Measurements from ENCODE around the gene CST3. TPM values are rescaled to one million over a fixed set of nuclear protein-coding genes. Genes with fewer than 3 reads are reported as not detected.

The CST3 gene
- total RNA-seq, 1 experiment from 2014 or later: 82.7 TPM

DNA sequence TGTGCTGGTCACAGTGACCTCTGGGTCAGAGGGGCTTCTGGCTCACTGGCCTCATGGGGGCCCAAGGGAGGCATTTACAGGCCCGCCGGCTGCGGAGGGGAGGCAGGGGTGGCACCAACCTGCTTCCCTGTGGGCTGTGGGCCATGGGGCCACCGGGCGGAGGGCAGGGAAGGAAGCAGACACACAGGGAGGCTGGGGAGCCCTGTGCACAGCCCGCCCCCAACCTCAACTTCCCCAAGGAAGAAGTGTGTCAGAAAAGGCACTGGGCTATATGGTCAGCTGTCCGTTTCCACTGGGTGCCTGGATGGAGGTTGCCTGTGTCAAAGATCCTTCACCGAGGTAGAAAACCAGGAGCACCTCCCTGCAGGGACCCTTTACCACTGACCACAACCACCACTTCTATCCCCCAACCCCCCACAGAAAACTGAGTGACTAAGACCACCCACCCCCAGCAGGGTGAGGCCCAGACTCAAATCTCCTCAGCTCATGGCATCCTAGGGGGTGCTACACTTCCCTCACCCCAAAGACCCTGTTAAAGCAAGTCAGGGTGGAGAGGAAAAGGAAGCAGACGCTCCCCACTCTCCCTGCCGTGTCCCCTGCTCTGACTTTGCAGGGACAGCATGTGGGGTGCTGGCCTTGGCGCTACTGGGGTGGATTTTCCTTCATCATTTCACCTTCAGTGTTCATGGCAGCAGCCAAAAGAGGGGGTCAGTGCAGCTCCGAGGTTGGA lies 5.6 kb downstream of the CST3 start:
- no peak overlapping the region for H3K4me3 ChIP-seq (ENCODE audit: low read depth, low read length, poor library complexity, severe bottlenecking)

DNA sequence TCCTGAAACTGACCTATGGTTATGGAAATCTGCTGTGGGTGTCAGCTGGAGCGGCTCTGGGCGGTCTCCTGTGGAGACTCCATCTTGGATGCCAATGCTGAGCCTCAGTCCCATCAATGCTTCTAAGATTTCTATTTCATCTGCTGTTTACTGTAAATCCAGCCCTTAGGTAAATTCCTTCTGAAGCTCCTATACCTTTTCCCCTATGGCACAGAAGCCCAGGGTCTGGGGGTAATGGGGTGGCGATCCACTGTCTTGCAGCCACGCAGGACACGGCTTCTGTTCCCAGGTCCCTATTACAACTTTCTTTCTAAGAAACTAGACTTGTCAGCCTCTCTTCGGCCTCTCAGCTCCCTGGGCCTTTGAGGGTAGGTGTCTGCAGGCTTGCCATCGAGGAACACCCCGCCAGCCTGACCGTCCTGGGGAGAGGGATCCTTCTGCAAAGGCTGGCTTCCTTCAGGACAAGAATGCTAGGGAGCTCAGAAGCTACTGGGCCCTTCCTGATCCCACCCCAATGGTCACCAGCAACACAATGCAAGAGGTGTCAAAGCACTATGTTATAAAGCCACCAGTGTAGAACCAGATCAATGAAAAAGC lies 6.4 kb downstream of the CST3 start:
- CTCF ChIA-PET: no interaction called here
- no peaks in the 10 kb centered on the region for H3K36me3 ChIP-seq (ENCODE audit: insufficient read depth, low read length, poor library complexity, severe bottlenecking)
- intact Hi-C loops (cut with micrococcal nuclease; ENCODE audit: unreplicated experiment): no loop called here

More for the DNA sequence above, 5.6 kb downstream of the CST3 start:
- ChIA-PET CTCF (no interaction called here), POLR2A (ENCODE audit: low non-redundant PET) (no interaction called here)
- Histone ChIP-seq H3K27ac (ENCODE audit: low read depth, low read length, poor library complexity, severe bottlenecking) (no peak overlapping the region), H3K9me3 (ENCODE audit: low read depth, low read length, poor library complexity, severe bottlenecking) (no peaks in the 10 kb centered on the region), H3K27me3 (replicated peaks; ENCODE audit: insufficient read depth, low read depth, low read length, poor library complexity) (no peaks in the 10 kb centered on the region), H3K4me1 (ENCODE audit: insufficient read depth, low read length, poor library complexity, severe bottlenecking) (no peaks in the 10 kb centered on the region), H3K36me3 (ENCODE audit: insufficient read depth, low read length, poor library complexity, severe bottlenecking) (no peaks in the 10 kb centered on the region)
- BruUV-seq (replicated peaks): no TSS peak
- no peak for DNase-seq (ENCODE audit: low spot score)
- no peak for TF ChIP-seq EZH2 (IDR thresholded peaks at IDR 0.05; ENCODE audit: borderline replicate concordance, low read depth, low read length, poor library complexity, severe bottlenecking)
- TF ChIP-seq, protein P1, sequence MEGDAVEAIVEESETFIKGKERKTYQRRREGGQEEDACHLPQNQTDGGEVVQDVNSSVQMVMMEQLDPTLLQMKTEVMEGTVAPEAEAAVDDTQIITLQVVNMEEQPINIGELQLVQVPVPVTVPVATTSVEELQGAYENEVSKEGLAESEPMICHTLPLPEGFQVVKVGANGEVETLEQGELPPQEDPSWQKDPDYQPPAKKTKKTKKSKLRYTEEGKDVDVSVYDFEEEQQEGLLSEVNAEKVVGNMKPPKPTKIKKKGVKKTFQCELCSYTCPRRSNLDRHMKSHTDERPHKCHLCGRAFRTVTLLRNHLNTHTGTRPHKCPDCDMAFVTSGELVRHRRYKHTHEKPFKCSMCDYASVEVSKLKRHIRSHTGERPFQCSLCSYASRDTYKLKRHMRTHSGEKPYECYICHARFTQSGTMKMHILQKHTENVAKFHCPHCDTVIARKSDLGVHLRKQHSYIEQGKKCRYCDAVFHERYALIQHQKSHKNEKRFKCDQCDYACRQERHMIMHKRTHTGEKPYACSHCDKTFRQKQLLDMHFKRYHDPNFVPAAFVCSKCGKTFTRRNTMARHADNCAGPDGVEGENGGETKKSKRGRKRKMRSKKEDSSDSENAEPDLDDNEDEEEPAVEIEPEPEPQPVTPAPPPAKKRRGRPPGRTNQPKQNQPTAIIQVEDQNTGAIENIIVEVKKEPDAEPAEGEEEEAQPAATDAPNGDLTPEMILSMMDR (conservative IDR thresholded peaks at IDR 0.05; ENCODE audit: low read depth, low read length): no peak
- intact Hi-C loops (cut with micrococcal nuclease; ENCODE audit: unreplicated experiment): no loop called here

DNA sequence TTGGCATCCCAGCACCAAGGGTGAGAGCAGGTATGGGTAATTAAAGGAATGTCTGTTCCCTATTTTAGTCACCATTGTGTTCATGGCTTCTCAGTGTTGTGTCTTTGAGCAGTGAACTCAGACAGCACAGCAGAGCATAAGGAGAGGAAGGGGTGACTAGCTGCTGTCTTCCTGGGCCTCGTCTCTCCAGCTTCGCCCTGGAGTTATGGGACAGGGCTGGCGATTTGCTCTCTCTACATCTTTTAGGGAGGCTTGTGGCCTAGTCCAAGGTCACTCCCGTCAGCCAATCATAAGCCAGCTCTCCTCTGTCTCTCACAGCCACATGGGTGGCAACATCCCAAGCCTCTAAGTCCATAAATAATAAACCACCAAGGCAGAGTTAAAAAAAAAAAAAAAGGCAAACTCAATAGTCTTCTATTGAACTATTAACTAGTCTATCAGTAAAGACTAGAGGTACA lies 7.3 kb downstream of the CST3 start:
- Histone ChIP-seq H3K4me3 (ENCODE audit: low read depth, low read length, poor library complexity, severe bottlenecking) (no peak overlapping the region), H3K4me1 (ENCODE audit: insufficient read depth, low read length, poor library complexity, severe bottlenecking) (no peaks in the 10 kb centered on the region), H3K9me3 (ENCODE audit: low read depth, low read length, poor library complexity, severe bottlenecking) (no peaks in the 10 kb centered on the region), H3K36me3 (ENCODE audit: insufficient read depth, low read length, poor library complexity, severe bottlenecking) (no peaks in the 10 kb centered on the region), H3K27me3 (replicated peaks; ENCODE audit: insufficient read depth, low read depth, low read length, poor library complexity) (no peaks in the 10 kb centered on the region), H3K27ac (ENCODE audit: low read depth, low read length, poor library complexity, severe bottlenecking) (no peak overlapping the region)
- CTCF ChIA-PET: no interaction called here
- intact Hi-C loops (cut with micrococcal nuclease; ENCODE audit: unreplicated experiment): no loop called here
- BruUV-seq (replicated peaks): no TSS peak
- POLR2A ChIA-PET (ENCODE audit: low non-redundant PET): no interaction called here
- DNase-seq (ENCODE audit: low spot score): no peak
- TF ChIP-seq, protein P1 (conservative IDR thresholded peaks at IDR 0.05; ENCODE audit: low read depth, low read length): no peak
- TF ChIP-seq EZH2 (IDR thresholded peaks at IDR 0.05; ENCODE audit: borderline replicate concordance, low read depth, low read length, poor library complexity, severe bottlenecking): no peak

More for the DNA sequence above, 6.4 kb downstream of the CST3 start:
- H3K27me3 ChIP-seq (replicated peaks; ENCODE audit: insufficient read depth, low read depth, low read length, poor library complexity): no peaks in the 10 kb centered on the region
- H3K27ac ChIP-seq (ENCODE audit: low read depth, low read length, poor library complexity, severe bottlenecking): no peak overlapping the region
- no TSS peak for BruUV-seq (replicated peaks)
- H3K4me1 ChIP-seq (ENCODE audit: insufficient read depth, low read length, poor library complexity, severe bottlenecking): no peaks in the 10 kb centered on the region
- no peak for DNase-seq (ENCODE audit: low spot score)
- no peaks in the 10 kb centered on the region for H3K9me3 ChIP-seq (ENCODE audit: low read depth, low read length, poor library complexity, severe bottlenecking)
- POLR2A ChIA-PET (ENCODE audit: low non-redundant PET): no interaction called here
- TF ChIP-seq, protein P1 (conservative IDR thresholded peaks at IDR 0.05; ENCODE audit: low read depth, low read length): no peak
- no peak for TF ChIP-seq EZH2 (IDR thresholded peaks at IDR 0.05; ENCODE audit: borderline replicate concordance, low read depth, low read length, poor library complexity, severe bottlenecking)
- no peak overlapping the region for H3K4me3 ChIP-seq (ENCODE audit: low read depth, low read length, poor library complexity, severe bottlenecking)
